Progenitor cell of endocrine pancreas (in vitro differentiated cells): Measurements from ENCODE around the gene KYAT1. TPM values are rescaled to one million over a fixed set of nuclear protein-coding genes. Genes with fewer than 3 reads are reported as not detected.

Source experiments
- DNase-seq: peaks from one replicate; pipeline ENCODE4 v3.0.0; 2021; ENCODE audit warnings: low spot score; ENCODE audit not compliant: unreplicated experiment
- H3K27ac Mint-ChIP-seq: 2 replicates; pipeline ENCODE4 v1.8.0; 2021; ENCODE audit warnings: mild to moderate bottlenecking, moderate library complexity, mixed read lengths
- H3K27me3 Mint-ChIP-seq: 2 replicates; pipeline ENCODE4 v1.8.0; 2021; ENCODE audit warnings: mixed read lengths
- H3K36me3 Mint-ChIP-seq: 2 replicates; pipeline ENCODE4 v1.8.0; 2022; ENCODE audit warnings: mixed read lengths; ENCODE audit not compliant: insufficient read depth
- H3K4me1 Mint-ChIP-seq: 2 replicates; pipeline ENCODE4 v1.8.0; 2021; ENCODE audit warnings: low read depth, mixed read lengths
- H3K4me3 Mint-ChIP-seq: 2 replicates; pipeline ENCODE4 v1.8.0; 2021; ENCODE audit warnings: low read depth, mild to moderate bottlenecking, moderate library complexity, mixed read lengths
- H3K9me3 Mint-ChIP-seq: 2 replicates; pipeline ENCODE4 v1.8.0; 2021; ENCODE audit warnings: low read depth, mixed read lengths
- total RNA-seq: library from RNA; stranded (reverse); gene quantifications from 2 replicates; pipeline ENCODE4 v1.2.1, GENCODE V29; 2021
- TF ChIP-seq, protein P1 (sequence below): fragments of 200-600 bp; sonication (generic); IDR thresholded peaks from one replicate; pipeline ENCODE4 v1.5.0; 2021; ENCODE audit warnings: antibody characterized with exemption, mild to moderate bottlenecking; ENCODE audit not compliant: unreplicated experiment

The KYAT1 gene
- total RNA-seq, 1 donor from 2014 or later = 11.7 TPM

DNA sequence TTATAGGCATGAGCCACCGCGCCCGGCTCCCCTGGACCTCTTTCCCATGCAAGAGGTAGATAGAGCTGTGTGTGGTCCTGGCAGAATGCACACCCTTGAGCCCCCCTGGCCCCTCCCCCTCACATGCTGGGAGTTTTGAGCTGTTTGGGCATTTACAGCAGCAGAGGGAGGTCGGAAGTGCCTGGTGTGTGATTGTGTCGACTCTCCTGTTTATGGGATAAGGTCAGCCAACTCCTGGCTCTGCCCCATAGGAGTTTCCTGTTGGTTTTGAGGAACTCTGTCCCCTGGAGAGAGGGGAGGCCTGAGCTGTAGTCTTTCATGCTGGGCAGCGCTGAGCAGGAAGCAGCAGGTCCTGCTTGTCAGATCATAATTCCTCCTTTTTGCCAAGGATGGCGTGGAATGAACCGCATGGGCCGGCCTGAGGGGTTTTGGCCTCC is 6.2 kb upstream of the KYAT1 start:
- Mint-ChIP-seq H3K4me3 (no peak overlapping the region), H3K27ac (no peak overlapping the region), H3K9me3 (no peaks in the 10 kb centered on the region), H3K36me3 (peaks cover 6% of the 10 kb centered on the region), H3K4me1 (peaks cover 10% of the 10 kb centered on the region), H3K27me3 (no peaks in the 10 kb centered on the region)
- TF ChIP-seq, protein P1, sequence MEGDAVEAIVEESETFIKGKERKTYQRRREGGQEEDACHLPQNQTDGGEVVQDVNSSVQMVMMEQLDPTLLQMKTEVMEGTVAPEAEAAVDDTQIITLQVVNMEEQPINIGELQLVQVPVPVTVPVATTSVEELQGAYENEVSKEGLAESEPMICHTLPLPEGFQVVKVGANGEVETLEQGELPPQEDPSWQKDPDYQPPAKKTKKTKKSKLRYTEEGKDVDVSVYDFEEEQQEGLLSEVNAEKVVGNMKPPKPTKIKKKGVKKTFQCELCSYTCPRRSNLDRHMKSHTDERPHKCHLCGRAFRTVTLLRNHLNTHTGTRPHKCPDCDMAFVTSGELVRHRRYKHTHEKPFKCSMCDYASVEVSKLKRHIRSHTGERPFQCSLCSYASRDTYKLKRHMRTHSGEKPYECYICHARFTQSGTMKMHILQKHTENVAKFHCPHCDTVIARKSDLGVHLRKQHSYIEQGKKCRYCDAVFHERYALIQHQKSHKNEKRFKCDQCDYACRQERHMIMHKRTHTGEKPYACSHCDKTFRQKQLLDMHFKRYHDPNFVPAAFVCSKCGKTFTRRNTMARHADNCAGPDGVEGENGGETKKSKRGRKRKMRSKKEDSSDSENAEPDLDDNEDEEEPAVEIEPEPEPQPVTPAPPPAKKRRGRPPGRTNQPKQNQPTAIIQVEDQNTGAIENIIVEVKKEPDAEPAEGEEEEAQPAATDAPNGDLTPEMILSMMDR = no peak
- DNase-seq = no peak

DNA sequence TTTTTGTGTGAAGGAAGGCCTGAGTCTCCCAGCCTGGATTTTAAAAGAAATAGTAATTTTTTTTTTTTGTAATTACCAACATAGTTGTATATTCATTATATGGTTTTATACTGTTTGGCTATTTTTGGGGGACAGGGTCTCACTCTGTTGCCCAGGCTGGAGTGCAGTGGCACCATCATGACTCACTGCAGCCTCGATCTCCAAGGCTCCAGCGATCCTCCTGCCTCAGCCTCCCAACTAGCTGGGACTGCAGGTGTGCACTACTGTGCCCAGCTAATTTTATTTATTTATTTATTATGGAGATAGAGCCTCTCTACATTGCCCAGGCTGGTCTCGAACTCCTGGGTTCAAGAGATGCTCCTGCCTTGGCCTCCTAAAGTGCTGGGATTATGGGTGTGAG is 5.3 kb upstream of the KYAT1 start:
- no peak for DNase-seq
- H3K4me3 Mint-ChIP-seq = no peak overlapping the region
- peaks cover 12% of the 10 kb centered on the region for H3K4me1 Mint-ChIP-seq
- no peaks in the 10 kb centered on the region for H3K27me3 Mint-ChIP-seq
- no peaks in the 10 kb centered on the region for H3K9me3 Mint-ChIP-seq
- no peak overlapping the region for H3K27ac Mint-ChIP-seq
- TF ChIP-seq, protein P1 = no peak
- peaks cover 6% of the 10 kb centered on the region for H3K36me3 Mint-ChIP-seq

DNA sequence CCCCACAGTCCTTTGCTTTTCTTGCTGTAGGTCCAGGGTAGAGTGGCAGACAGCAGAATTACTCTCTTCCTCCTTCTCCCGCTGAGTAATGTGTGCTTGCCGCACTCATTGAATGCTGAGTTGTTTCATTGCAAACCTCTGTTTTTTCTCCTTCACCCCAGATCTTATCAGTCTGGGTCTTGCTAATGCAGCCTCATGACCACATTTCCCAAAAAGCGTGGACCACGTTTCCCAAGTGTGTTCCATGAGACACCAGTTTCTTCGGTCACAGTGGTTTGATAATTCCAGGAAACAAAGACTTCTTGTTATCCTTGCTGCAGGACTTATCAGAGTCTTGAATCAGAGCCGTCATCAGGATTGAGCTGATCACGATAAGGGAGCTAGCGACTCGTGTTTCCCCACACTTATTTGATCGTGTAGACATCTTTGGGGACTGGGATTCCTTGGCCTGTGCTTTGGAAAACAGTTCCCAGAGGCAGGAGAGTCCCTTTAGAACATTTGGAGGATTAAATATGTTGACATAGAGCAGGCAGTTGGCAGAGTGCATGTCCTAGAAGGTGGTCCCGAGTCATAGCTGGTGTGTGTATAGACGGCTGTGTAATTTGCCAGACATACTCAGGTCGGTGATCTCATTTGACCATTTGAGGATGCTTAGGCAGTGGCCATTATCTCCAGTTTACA is 4.6 kb upstream of the KYAT1 start:
- TF ChIP-seq, protein P1 = no peak
- no peak overlapping the region for H3K4me3 Mint-ChIP-seq
- H3K9me3 Mint-ChIP-seq = no peaks in the 10 kb centered on the region
- no peaks in the 10 kb centered on the region for H3K27me3 Mint-ChIP-seq
- no peak overlapping the region for H3K27ac Mint-ChIP-seq
- H3K4me1 Mint-ChIP-seq = peaks cover 12% of the 10 kb centered on the region
- DNase-seq = no peak
- peaks cover 6% of the 10 kb centered on the region for H3K36me3 Mint-ChIP-seq

DNA sequence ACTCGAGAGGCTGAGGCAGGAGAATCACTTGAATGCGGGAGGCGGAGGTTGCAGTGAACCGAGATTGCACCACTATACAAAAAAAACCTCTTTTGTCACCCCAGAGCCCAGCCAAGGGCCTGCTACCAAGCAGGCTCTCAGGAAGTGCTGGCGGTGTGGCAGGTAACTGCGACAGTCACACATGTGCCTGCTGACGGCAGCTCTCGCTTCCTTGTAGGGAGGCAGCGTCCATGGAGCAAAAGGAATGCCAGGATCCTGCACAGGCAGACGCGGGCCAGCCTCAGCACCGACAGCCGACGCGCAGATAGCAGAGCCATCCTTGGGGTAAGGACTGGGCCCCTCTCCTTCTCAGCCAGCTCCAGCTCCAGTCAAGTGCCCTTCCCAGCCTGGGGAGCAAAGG is 4.0 kb upstream of the KYAT1 start:
- no peak overlapping the region for H3K27ac Mint-ChIP-seq
- H3K27me3 Mint-ChIP-seq = no peaks in the 10 kb centered on the region
- H3K4me3 Mint-ChIP-seq = no peak overlapping the region
- no peaks in the 10 kb centered on the region for H3K9me3 Mint-ChIP-seq
- H3K4me1 Mint-ChIP-seq = peaks cover 17% of the 10 kb centered on the region
- peaks cover 6% of the 10 kb centered on the region for H3K36me3 Mint-ChIP-seq
- TF ChIP-seq, protein P1 = no peak
- DNase-seq = no peak

DNA sequence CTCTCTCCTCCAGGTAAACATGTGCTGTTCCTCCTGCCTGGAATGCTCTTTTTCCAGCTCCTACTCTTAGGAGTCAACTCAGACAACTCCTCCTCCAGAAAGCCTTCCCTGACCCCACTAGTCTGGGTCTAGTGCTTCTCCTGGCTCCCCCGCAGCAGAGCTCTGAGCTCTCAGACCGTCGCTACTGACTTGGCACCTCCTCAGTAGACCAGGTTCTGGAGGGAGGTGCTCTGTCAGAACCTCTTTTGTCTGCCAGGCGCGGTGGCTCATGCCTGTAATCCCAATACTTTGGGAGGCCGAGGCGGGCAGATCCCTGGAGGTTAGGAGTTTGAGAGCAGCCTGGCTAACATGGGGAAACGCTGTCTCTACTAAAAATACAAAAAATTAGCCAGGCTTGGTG is 3.6 kb upstream of the KYAT1 start:
- DNase-seq = no peak
- Mint-ChIP-seq H3K9me3 (no peaks in the 10 kb centered on the region), H3K4me3 (peak overlapping the region; percentile 44), H3K27ac (no peak overlapping the region), H3K36me3 (peaks cover 4% of the 10 kb centered on the region), H3K4me1 (peaks cover 18% of the 10 kb centered on the region), H3K27me3 (no peaks in the 10 kb centered on the region)
- TF ChIP-seq, protein P1 = no peak
